WTC11 (cell line): Measurements from ENCODE around the gene ZNF609.

Experiments
- CREM ChIP-seq: sonication (generic); formaldehyde crosslinking; IDR thresholded peaks from 2 replicates; pipeline ENCODE4 v1.8.1; 2022; ENCODE audit warnings: mild to moderate bottlenecking, missing genetic modification reagents, moderate library complexity
- TP53 ChIP-seq: sonication (generic); formaldehyde crosslinking; IDR thresholded peaks from 2 replicates; pipeline ENCODE4 v1.8.1; 2023; ENCODE audit warnings: mild to moderate bottlenecking, missing genetic modification reagents
- ZNF219 ChIP-seq: sonication (generic); formaldehyde crosslinking; IDR thresholded peaks from 2 replicates; pipeline ENCODE4 v1.8.0; 2023; ENCODE audit warnings: missing genetic modification reagents, mild to moderate bottlenecking, borderline replicate concordance
- TF ChIP-seq, protein P1 (sequence below): fragments of 200-600 bp; IDR thresholded peaks from 2 replicates; pipeline ENCODE4 v1.8.0; 2022; ENCODE audit warnings: antibody characterized with exemption

DNA sequence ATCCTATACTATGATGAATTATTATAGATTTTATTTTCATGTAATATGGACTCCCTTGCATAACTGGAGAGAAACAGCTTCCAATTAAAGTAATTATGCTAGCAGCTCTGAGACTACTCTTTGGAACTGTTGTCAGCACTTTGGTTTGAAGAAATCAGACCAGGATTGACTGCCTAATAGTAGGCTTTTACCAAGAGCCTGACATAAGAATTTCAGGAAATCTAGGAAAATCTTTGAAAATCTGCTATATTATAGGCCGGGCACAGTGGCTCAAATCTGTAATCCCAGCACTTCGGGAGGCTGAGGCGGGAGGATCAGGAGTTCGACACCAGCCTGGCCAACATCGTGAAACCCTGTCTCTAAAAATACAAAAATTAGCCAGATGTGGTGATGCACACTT is 62.9 kb downstream of the ZNF609 start:
- TF ChIP-seq TP53 (CRISPR knock-in tag) = no peak
- no peak for TF ChIP-seq ZNF219 (CRISPR knock-in tag)
- no peak for TF ChIP-seq CREM (CRISPR knock-in tag)
- TF ChIP-seq, protein P1, sequence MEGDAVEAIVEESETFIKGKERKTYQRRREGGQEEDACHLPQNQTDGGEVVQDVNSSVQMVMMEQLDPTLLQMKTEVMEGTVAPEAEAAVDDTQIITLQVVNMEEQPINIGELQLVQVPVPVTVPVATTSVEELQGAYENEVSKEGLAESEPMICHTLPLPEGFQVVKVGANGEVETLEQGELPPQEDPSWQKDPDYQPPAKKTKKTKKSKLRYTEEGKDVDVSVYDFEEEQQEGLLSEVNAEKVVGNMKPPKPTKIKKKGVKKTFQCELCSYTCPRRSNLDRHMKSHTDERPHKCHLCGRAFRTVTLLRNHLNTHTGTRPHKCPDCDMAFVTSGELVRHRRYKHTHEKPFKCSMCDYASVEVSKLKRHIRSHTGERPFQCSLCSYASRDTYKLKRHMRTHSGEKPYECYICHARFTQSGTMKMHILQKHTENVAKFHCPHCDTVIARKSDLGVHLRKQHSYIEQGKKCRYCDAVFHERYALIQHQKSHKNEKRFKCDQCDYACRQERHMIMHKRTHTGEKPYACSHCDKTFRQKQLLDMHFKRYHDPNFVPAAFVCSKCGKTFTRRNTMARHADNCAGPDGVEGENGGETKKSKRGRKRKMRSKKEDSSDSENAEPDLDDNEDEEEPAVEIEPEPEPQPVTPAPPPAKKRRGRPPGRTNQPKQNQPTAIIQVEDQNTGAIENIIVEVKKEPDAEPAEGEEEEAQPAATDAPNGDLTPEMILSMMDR = no peak
